GM12801 (cell line): ENCODE results near the gene EYA4.

ENCODE experiments used
- CTCF ChIP-seq: IDR thresholded peaks from one replicate; pipeline ENCODE4 v1.5.1; 2011; ENCODE audit warnings: control low read depth; ENCODE audit not compliant: insufficient read length; ENCODE audit errors: extremely low read depth

Gene EYA4

GRCh38 chr6:133388731-133389130, 147.6 kb downstream of the EYA4 start:
- TF ChIP-seq CTCF: no peak

DNA sequence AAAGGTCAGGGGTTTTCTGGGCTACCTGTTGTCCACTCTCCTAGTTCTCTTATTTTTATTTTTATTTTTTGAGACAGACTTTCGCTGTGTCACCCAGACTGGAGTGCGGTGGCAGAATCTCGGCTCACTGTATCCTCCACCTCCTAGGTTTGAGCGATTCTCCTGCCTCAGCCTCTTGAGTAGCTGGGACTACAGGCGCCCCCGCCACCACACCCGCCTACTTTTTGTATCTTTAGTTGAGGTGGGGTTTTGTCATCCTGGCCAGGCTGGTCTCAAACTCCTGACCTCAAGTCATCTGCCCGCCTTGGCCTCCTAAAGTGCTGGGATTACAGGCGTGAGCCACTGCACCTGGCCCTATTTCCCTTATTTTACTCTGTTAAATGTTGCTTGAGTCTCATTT, 149.0 kb downstream of the EYA4 start:
- TF ChIP-seq CTCF: no peak

GRCh38 chr6:133392015-133392414, 150.9 kb downstream of the EYA4 start:
- no peak for TF ChIP-seq CTCF

DNA sequence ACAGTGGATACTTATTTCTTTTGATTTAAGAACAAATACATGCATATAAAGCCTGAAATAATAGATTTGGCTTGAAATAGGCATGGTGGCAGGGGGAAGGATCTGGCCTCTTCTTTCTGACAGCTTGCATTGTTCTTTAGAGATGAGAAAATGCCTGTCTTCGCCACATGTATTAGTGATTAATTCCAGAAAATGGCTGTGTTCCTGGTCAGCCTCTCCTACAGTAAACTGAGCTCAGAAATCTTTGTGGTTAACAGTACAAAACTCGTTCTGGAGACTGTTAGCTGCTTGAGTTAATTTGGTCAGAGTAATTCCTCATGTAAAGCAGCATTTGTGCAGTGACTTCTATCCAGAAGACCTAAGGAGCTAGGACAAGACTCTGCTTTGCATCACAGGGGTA, 151.5 kb downstream of the EYA4 start:
- TF ChIP-seq CTCF: no peak

- TF ChIP-seq CTCF: no peak
Observed at GRCh38 chr6:133393891-133394290, 152.7 kb downstream of the EYA4 start.

DNA sequence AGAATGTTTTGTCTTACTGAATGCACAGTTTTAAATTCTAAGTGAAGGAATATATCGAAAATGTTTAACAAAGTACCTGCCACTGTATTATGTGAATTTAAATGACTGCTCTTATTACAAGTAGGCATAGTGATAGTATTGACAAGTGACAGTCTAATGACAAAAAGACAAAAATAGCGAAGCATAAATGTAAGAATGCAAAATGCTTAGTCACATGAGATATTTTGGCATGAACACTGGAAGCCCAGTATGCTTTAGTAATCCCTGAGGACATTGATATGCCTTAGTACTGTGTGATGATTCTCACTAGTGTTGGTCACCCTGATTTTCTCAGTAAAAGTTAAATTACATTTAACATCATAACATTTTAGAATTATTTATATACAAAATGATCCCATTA, 153.5 kb downstream of the EYA4 start:
- TF ChIP-seq CTCF: no peak

- TF ChIP-seq CTCF: no peak
Observed at GRCh38 chr6:133396233-133396983, 155.3 kb downstream of the EYA4 start.

DNA sequence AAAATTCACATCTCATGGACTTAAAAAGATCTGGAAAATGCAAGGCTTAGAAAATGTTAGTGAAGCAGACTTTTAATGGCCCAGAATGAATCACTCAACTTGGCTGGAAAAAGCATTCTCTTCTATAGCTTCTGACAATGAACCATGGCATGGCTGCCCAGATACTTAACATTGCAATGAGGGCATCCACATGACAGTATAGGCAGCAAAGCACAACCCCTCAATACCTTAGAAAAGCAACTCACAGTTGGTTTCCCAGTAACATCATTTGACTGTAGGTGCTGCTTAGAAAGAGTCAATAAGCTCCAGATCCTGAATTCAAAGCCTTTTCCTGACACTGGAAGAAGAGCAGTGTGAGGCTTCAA, 155.8 kb downstream of the EYA4 start:
- no peak for TF ChIP-seq CTCF
